Brain microvascular endothelial cell (primary cell): ENCODE measurements around the gene CALCR.

Experiments
- DNase-seq: peaks from one replicate; pipeline ENCODE4 v3.0.0-alpha.2; 2020
- H3K27ac ChIP-seq: fragments of 250-450 bp; sonication (Bioruptor Pico); 2 replicates; pipeline ENCODE4 v1.5.1; 2020; ENCODE audit warnings: mild to moderate bottlenecking, moderate library complexity
- H3K27me3 ChIP-seq: fragments of 250-450 bp; sonication (Bioruptor Pico); replicated peaks from 2 replicates; pipeline ENCODE4 v1.5.1; 2020; ENCODE audit warnings: mild to moderate bottlenecking
- H3K36me3 ChIP-seq: fragments of 250-450 bp; sonication (Bioruptor Pico); replicated peaks from 2 replicates; pipeline ENCODE4 v1.5.1; 2020; ENCODE audit warnings: mild to moderate bottlenecking
- H3K4me3 ChIP-seq: 2 replicates; pipeline ENCODE4 v1.5.1; 2011; ENCODE audit warnings: low read depth, mild to moderate bottlenecking, control low read depth, low read length, moderate library complexity
- CTCF ChIP-seq: IDR thresholded peaks from 2 replicates; pipeline ENCODE4 v1.5.1; 2011; ENCODE audit warnings: low read depth, mild to moderate bottlenecking, moderate library complexity, low read length, control low read depth, inconsistent platforms; ENCODE audit errors: missing control alignments
- in situ Hi-C: cut with HindIII; loops from 2 replicates; pipeline ENCODE4 v1.10.0; 2017; ENCODE audit warnings: low sequenced_read_pairs, low pct_ligation_motif_present

CALCR gene

DNA sequence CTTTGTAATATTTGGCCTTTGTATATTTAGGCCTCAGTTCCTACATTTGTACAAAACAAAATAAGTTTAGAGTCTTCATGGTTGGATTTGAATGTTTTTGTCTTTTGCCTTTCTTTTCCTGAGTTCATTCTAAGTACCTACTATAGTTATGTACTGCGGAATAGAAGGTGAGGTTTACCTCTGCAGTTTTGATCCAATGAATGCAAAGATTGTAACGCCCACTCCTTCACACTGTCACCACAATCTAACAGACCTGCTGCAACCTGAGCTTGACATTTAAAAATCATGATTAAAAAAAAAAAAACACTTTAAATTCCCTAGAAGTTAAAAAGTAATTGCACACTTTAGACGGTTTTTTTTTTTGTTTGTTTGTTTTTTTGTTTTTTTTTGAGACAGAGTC, 145.0 kb downstream of the CALCR start:
- no peak for DNase-seq
- Histone ChIP-seq H3K36me3 (no peaks in the 10 kb centered on the region), H3K27ac (no peak overlapping the region), H3K4me3 (no peak overlapping the region), H3K27me3 (no peaks in the 10 kb centered on the region)
- in situ Hi-C loops = no loop called here
- TF ChIP-seq CTCF = no peak

DNA sequence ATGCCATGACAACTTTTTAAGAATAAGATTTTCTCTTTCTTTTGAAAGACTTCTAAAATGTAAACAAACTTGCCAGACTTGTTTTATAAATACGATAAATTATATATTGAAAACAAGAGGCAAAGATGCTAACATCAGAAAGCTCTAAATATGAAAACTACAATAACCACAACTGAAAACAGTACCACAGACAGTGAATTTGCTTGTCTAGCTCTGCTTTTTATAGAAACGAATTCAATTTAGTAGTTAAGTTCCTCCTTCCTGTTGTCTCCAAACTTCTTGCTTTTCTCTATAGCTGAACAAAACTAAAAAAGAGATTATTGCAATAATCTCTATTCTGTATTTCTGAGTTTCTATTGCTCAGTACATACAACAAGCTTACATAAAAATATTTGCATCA, 147.4 kb downstream of the CALCR start:
- no peak for DNase-seq
- TF ChIP-seq CTCF = no peak
- in situ Hi-C loops = no loop called here

GRCh38 chr7:93426155-93426696, 148.3 kb downstream of the CALCR start:
- Histone ChIP-seq H3K36me3 (no peaks in the 10 kb centered on the region), H3K4me3 (no peak overlapping the region), H3K27me3 (no peaks in the 10 kb centered on the region), H3K27ac (no peak overlapping the region)
- TF ChIP-seq CTCF = no peak
- no peak for DNase-seq
- in situ Hi-C loops = no loop called here

More for the DNA sequence above, 147.4 kb downstream of the CALCR start:
- Histone ChIP-seq H3K36me3 (no peaks in the 10 kb centered on the region), H3K27me3 (no peaks in the 10 kb centered on the region), H3K4me3 (no peak overlapping the region), H3K27ac (no peak overlapping the region)

DNA sequence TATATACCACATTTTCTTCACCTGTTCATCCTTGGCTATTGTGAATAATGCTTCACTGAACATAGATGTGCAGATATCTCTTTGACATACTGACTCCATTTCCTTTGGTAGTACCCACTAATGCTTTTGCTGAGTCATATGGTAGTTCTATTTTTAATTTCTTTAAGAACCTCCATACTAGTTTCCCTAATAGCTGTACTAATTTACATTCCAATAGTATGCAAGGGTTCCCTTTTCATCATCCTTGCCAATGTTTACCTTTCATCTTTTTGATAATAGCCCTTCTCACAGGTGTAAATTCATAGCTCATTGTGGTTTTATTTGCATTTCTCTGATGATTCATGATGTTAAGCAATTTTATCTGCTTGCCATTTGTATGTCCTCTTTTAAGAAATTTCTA, 159.9 kb downstream of the CALCR start:
- in situ Hi-C loops = no loop called here
- DNase-seq = no peak
- no peak for TF ChIP-seq CTCF
- H3K36me3 ChIP-seq = no peaks in the 10 kb centered on the region
- H3K4me3 ChIP-seq = no peak overlapping the region
- peaks cover 5% of the 10 kb centered on the region for H3K27me3 ChIP-seq
- H3K27ac ChIP-seq = no peak overlapping the region

GRCh38 chr7:93409324-93409723, 165.2 kb downstream of the CALCR start:
- no peak for DNase-seq
- in situ Hi-C loops = no loop called here
- no peak for TF ChIP-seq CTCF
- Histone ChIP-seq H3K4me3 (no peak overlapping the region), H3K27me3 (no peaks in the 10 kb centered on the region), H3K36me3 (no peaks in the 10 kb centered on the region), H3K27ac (no peak overlapping the region)

GRCh38 chr7:93407239-93407638, 167.3 kb downstream of the CALCR start:
- Histone ChIP-seq H3K27ac (no peak overlapping the region), H3K36me3 (no peaks in the 10 kb centered on the region), H3K27me3 (no peaks in the 10 kb centered on the region), H3K4me3 (no peak overlapping the region)
- TF ChIP-seq CTCF = no peak
- in situ Hi-C loops = no loop called here
- no peak for DNase-seq
